ENCODE results near the gene WDR90.

The WDR90 gene

GRCh38 chr16:652454-653305 is 3.5 kb downstream of the WDR90 start:
- peak; percentile 83; the same call in 1 of the 2 replicates for TF ChIP-seq HIC1 (tag by site-specific recombination; IDR thresholded peaks at IDR 0.05)
- TF ChIP-seq ZNF701 (tag by site-specific recombination; IDR thresholded peaks at IDR 0.05) = no peak
- Histone ChIP-seq H3K4me1 (ENCODE audit: control insufficient read depth, insufficient read depth, low read length) (0 out of 2 replicates have a peak, but pooled peaks cover 3% of the 10 kb centered on the region), H3K9me3 (ENCODE audit: control insufficient read depth, insufficient read depth, low read depth, low read length) (no peaks in the 10 kb centered on the region), H3K27ac (ENCODE audit: extremely low read depth, low read depth, low read length) (no peak overlapping the region), H3K36me3 (ENCODE audit: control insufficient read depth in 2 of 2, insufficient read depth in 1 of 2, low read length in 2 of 2) (peaks cover 0 to 57% of the 10 kb centered on the region in 2 experiments; a peak in 2 of 3 replicates), H3K4me3 (ENCODE audit: low read depth, low read length) (no peak overlapping the region)
- ChIA-PET POLR2A (no interaction called here), CTCF (no interaction called here)

GRCh38 chr16:654034-654433 is 4.9 kb downstream of the WDR90 start:
- ChIA-PET CTCF (no interaction called here), POLR2A (no interaction called here)
- no peaks in the 10 kb centered on the region for H3K4me1 ChIP-seq (ENCODE audit: control insufficient read depth, insufficient read depth, low read length)
- H3K4me3 ChIP-seq (ENCODE audit: low read depth, low read length) = no peak overlapping the region
- H3K9me3 ChIP-seq (ENCODE audit: control insufficient read depth, insufficient read depth, low read depth, low read length) = no peaks in the 10 kb centered on the region
- H3K27ac ChIP-seq (ENCODE audit: extremely low read depth, low read depth, low read length) = no peak overlapping the region
- TF ChIP-seq ZNF600 (tag by site-specific recombination; IDR thresholded peaks at IDR 0.05) = 0 out of 2 replicates have a peak, but pooled peaks have one; percentile 12
- TF ChIP-seq ZNF791 (tag by site-specific recombination; IDR thresholded peaks at IDR 0.05) = no peak
- peaks cover 0 to 71% of the 10 kb centered on the region in 2 experiments; a peak in 2 of 3 replicates for H3K36me3 ChIP-seq (ENCODE audit: control insufficient read depth in 2 of 2, insufficient read depth in 1 of 2, low read length in 2 of 2)

- peaks cover 0 to 75% of the 10 kb centered on the region in 2 experiments; a peak in 2 of 3 replicates for H3K36me3 ChIP-seq (ENCODE audit: control insufficient read depth in 2 of 2, insufficient read depth in 1 of 2, low read length in 2 of 2)
- POLR2A ChIA-PET = interaction anchor here (0.6 kb wide), 1 partner anchor 219 kb away, joined by 5 read pairs; no protein-coding TSS in a partner anchor
- CTCF ChIA-PET = no interaction called here
- peaks cover 3% of the 10 kb centered on the region; the same call in 1 of the 2 replicates for H3K4me1 ChIP-seq (ENCODE audit: control insufficient read depth, insufficient read depth, low read length)
- TF ChIP-seq ZNF398 (tag by site-specific recombination; IDR thresholded peaks at IDR 0.05) = no peak
- no peak for TF ChIP-seq KLF16 (tag by site-specific recombination; IDR thresholded peaks at IDR 0.05)
- TF ChIP-seq HIC1 (tag by site-specific recombination; IDR thresholded peaks at IDR 0.05) = peak; percentile 82
- no peak for TF ChIP-seq ZNF133 (tag by site-specific recombination; IDR thresholded peaks at IDR 0.05)
- TF ChIP-seq ZNF140 (tag by site-specific recombination; IDR thresholded peaks at IDR 0.05) = no peak
- H3K27ac ChIP-seq (ENCODE audit: extremely low read depth, low read depth, low read length) = no peak overlapping the region
- H3K4me3 ChIP-seq (ENCODE audit: low read depth, low read length) = no peak overlapping the region
- no peaks in the 10 kb centered on the region for H3K9me3 ChIP-seq (ENCODE audit: control insufficient read depth, insufficient read depth, low read depth, low read length)
These were observed 8.3 kb downstream of the WDR90 start for GRCh38 chr16:657487-657886.

All from HEK293 (cell line).